GM21717 (cell line): ENCODE data around the gene DRC3.

Experiments used
- ATAC-seq: cut with Tn5 transposase; IDR thresholded peaks from one replicate; pipeline ENCODE4 v1.9.1; 2021; ENCODE audit warnings: mild to moderate bottlenecking, moderate library complexity; ENCODE audit not compliant: unreplicated experiment

The DRC3 gene

GRCh38 chr17:18041776-18042175, 69.1 kb downstream of the DRC3 start:
- ATAC-seq = no peak

- ATAC-seq = no peak
Observed at GRCh38 chr17:18042983-18043382, 70.3 kb downstream of the DRC3 start.

GRCh38 chr17:18043491-18043890, 70.8 kb downstream of the DRC3 start:
- ATAC-seq = no peak

DNA sequence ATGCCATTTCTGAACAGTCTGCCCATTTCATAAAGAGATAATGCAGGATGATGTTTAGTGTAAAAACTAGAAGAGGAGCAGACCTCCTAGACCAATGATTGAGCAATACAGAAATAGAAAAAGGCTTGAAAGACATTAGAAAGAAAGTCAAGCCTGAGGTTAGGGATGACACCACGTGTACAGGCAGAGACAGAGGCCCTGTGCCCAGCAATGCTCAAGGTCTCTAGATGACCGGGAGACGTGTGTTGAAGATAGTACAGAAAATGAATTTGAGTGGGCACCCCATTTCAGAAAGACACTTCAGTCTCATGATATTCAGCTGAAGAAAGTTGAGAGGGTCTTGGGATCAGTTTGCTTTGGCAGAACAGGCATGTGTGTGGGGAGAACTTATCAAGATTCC, 71.9 kb downstream of the DRC3 start:
- no peak for ATAC-seq

- no peak for ATAC-seq
Observed at GRCh38 chr17:18045691-18046350, 73.2 kb downstream of the DRC3 start.

DNA sequence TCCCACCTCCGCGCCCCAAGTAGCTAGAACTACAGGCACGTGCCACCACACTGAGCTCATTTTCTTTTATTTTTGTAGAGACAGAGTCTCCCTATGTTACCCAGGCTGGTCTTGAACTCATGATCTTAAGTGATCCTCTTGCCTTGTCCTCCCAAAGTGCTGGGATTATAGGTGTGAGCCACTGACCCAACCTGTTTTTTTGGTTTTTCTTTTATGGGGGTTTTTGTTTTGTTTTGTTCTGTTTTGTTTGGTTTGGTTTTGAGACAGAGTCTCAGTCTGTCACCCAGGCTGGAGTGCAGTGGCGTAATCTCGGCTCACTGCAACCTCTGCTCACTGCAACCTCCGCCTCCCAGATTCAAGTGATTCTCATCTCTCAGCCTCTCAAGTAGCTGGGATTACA, 82.9 kb downstream of the DRC3 start:
- no peak for ATAC-seq

DNA sequence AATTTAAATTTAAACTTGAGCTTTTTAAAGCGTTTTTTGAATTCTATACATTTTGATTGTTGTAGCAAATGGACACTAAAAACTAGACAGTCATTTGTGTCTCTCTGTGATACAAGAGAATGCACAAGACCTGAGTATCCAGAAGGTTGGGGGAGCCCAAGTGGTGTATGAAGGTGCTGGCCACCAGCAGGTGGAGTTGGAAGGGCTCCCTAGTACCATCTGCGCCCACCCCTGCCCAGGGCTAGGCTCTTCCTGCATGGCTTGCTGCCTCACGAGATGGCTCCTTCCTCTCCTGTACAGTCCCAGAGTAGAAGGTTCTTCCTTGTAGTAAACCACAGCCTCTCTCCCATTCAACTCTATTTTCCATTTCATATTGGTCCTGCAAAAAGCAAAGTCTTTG, 83.6 kb downstream of the DRC3 start:
- no peak for ATAC-seq

DNA sequence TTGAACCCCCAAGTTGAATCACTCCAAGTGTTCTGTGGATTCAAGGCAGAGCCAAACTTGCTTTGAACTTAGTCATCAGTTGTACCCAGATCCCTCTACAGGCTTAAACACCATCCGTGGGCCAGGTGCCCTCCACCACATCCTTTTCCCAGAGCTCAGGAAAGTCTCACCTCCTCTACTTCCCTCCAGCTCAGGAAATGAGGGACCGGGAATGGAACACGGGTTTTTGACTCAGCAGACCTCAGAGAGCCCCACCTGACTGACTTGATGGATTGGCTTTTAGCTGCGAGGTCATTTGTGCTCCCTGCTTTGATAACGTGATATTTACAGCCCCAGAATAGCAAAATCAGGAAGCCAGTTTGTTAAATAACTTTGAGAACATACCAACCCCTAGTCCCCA, 86.6 kb downstream of the DRC3 start:
- ATAC-seq = no peak

DNA sequence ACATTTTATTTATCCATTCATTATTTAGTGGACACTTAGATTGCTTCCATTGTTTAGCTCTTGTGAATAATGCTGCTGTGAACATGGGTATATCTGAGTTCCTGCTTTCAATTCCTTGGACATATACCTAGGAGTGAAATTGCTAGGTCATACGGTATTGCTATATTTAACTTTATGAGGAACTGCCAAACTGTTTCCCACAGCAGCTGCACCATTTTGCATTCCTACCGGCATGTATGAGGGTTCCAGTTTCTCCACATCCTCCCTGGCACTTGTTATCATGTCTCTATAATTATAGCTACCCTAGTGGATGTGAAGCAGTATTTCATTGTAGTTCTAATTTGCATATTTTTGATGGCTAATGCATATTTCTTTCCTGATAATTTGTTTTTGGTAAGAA, 91.4 kb downstream of the DRC3 start:
- no peak for ATAC-seq

GRCh38 chr17:18065546-18065945, 92.9 kb downstream of the DRC3 start:
- no peak for ATAC-seq
